H1 (cell line): ENCODE measurements around the gene TXLNB. TPM values are rescaled to one million over a fixed set of nuclear protein-coding genes. Genes with fewer than 3 reads are reported as not detected.

Experiments used
- CTCF ChIA-PET: fragments of 300-600 bp; sonication (Branson Sonifier 250); formaldehyde crosslinking; loops from one replicate; lab custom pipeline; 2021; ENCODE audit not compliant: partially characterized antibody; lab: Charles Lee
- POLR2A ChIA-PET: fragments of 300-600 bp; sonication (Branson Sonifier 250); formaldehyde crosslinking; loops from one replicate; lab custom pipeline; 2021; ENCODE audit warnings: inconsistent platforms; ENCODE audit not compliant: partially characterized antibody; lab: Charles Lee
- DNase-seq, 2 experiments: peaks; one replicate each; pipeline versions ENCODE4 v3.0.0 to v3.0.0-alpha.2; 2010 to 2022; ENCODE audit warnings: low spot score in 2 of 2, low read depth in 1 of 2, mixed read lengths in 1 of 2
- FAIRE-seq: peaks from 2 replicates; lab custom pipeline; 2011; peaks lifted over from hg19 to GRCh38; lab: Jason Lieb, UNC
- H2AFZ ChIP-seq: 2 replicates; pipeline ENCODE4 v1.8.1; 2012; ENCODE audit warnings: low read length, inconsistent platforms
- H2AK5ac ChIP-seq: 2 replicates; pipeline ENCODE4 v1.6.1; 2013; ENCODE audit warnings: low read depth, low read length
- H2BK120ac ChIP-seq: replicated peaks from 2 replicates; pipeline ENCODE3; 2013; ENCODE audit warnings: low read depth, low read length, inconsistent platforms
- H2BK12ac ChIP-seq: 2 replicates; pipeline ENCODE4 v1.6.1; 2013; ENCODE audit warnings: low read depth, low read length
- H2BK15ac ChIP-seq: 2 replicates; pipeline ENCODE4 v1.6.1; 2013; ENCODE audit warnings: low read length
- H2BK20ac ChIP-seq: 2 replicates; pipeline ENCODE4 v1.6.1; 2013; ENCODE audit warnings: low read length
- H2BK5ac ChIP-seq: 2 replicates; pipeline ENCODE4 v1.6.1; 2013; ENCODE audit warnings: low read depth, low read length
- H3K14ac ChIP-seq: 2 replicates; pipeline ENCODE4 v1.6.1; 2013; ENCODE audit warnings: inconsistent platforms; ENCODE audit not compliant: insufficient read length
- H3K18ac ChIP-seq: 2 replicates; pipeline ENCODE4 v1.6.1; 2013; ENCODE audit warnings: low read length; ENCODE audit errors: extremely low read depth
- H3K23ac ChIP-seq: 2 replicates; pipeline ENCODE4 v1.6.1; 2013; ENCODE audit warnings: inconsistent platforms; ENCODE audit not compliant: insufficient read length
- H3K23me2 ChIP-seq: 2 replicates; pipeline ENCODE4 v1.6.1; 2013; ENCODE audit warnings: low read depth, low read length
- H3K27ac ChIP-seq: 2 replicates; pipeline ENCODE4 v1.6.1; 2011; ENCODE audit warnings: low read depth, low read length, inconsistent platforms
- H3K27me3 ChIP-seq, 4 experiments: replicated peaks in 1 of 4; 1 replicate in 1 of 4; 2 replicates in 3 of 4; pipeline versions ENCODE4 v1.6.1 to v1.8.1; 2011 to 2013; ENCODE audit warnings: low read length in 3 of 4, mild to moderate bottlenecking in 3 of 4, inconsistent platforms in 2 of 4, mixed read lengths in 2 of 4, moderate library complexity in 1 of 4; ENCODE audit not compliant: control insufficient read depth in 3 of 4, insufficient read depth in 3 of 4; ENCODE audit errors: extremely low read depth in 1 of 4
- H3K36me3 ChIP-seq, 4 experiments: 2 replicates each; pipeline versions ENCODE4 v1.6.1 to v1.8.1; 2011 to 2013; ENCODE audit warnings: mild to moderate bottlenecking in 4 of 4, low read length in 3 of 4, moderate library complexity in 2 of 4, control low read depth in 1 of 4, inconsistent platforms in 1 of 4; ENCODE audit not compliant: insufficient read depth in 4 of 4, control insufficient read depth in 2 of 4
- H3K4ac ChIP-seq: replicated peaks from 2 replicates; pipeline ENCODE3; 2013; ENCODE audit warnings: low read length, low read depth, mixed read lengths, inconsistent platforms; ENCODE audit not compliant: insufficient read length
- H3K4me1 ChIP-seq, 4 experiments: replicated peaks in 1 of 4; 1 replicate in 1 of 4; 2 replicates in 3 of 4; pipeline versions ENCODE4 v1.6.1 to v1.8.1; 2011 to 2013; ENCODE audit warnings: low read length in 3 of 4, inconsistent platforms in 2 of 4, mixed read lengths in 1 of 4; ENCODE audit not compliant: insufficient read depth in 4 of 4, control insufficient read depth in 3 of 4
- H3K4me2 ChIP-seq, 2 experiments: 2 replicates each; pipeline versions ENCODE4 v1.6.1 to v1.8.1; 2011 to 2013; ENCODE audit warnings: low read depth in 2 of 2, low read length in 2 of 2, control low read depth in 1 of 2, inconsistent platforms in 1 of 2, mild to moderate bottlenecking in 1 of 2; ENCODE audit not compliant: insufficient read depth in 1 of 2
- H3K4me3 ChIP-seq, 4 experiments: fragments of 200-600, 300-600 bp in 1 of 4; sonication (generic), shearing (Covaris generic), sonication (Bioruptor Twin) in 1 of 4; 2 replicates each; pipeline versions ENCODE4 v1.5.1 to v1.8.1; 2011 to 2016; ENCODE audit warnings: low read length in 4 of 4, low read depth in 3 of 4, control low read depth in 2 of 4, inconsistent platforms in 2 of 4, mild to moderate bottlenecking in 2 of 4, mixed read lengths in 1 of 4, moderate library complexity in 1 of 4; ENCODE audit not compliant: insufficient read depth in 2 of 4; ENCODE audit errors: extremely low read depth in 1 of 4
- H3K56ac ChIP-seq: replicated peaks from 2 replicates; pipeline ENCODE3; 2013; ENCODE audit warnings: low read depth, mild to moderate bottlenecking, mixed read lengths, low read length, inconsistent platforms; ENCODE audit not compliant: insufficient read length
- H3K79me1 ChIP-seq: 2 replicates; pipeline ENCODE4 v1.6.1; 2013; ENCODE audit warnings: low read depth, low read length, control low read depth
- H3K79me2 ChIP-seq, 2 experiments: 2 replicates each; pipeline versions ENCODE4 v1.6.1 to v1.8.1; 2012 to 2013; ENCODE audit warnings: low read length in 2 of 2, mild to moderate bottlenecking in 2 of 2, inconsistent platforms in 1 of 2; ENCODE audit not compliant: insufficient read depth in 2 of 2, control insufficient read depth in 1 of 2
- H3K9ac ChIP-seq, 4 experiments: replicated peaks in 1 of 4; 1 replicate in 1 of 4; 2 replicates in 3 of 4; pipeline versions ENCODE4 v1.6.1 to v1.8.1; 2011 to 2013; ENCODE audit warnings: low read depth in 3 of 4, low read length in 3 of 4, control low read depth in 2 of 4, mild to moderate bottlenecking in 2 of 4, moderate library complexity in 2 of 4, inconsistent platforms in 1 of 4; ENCODE audit errors: extremely low read depth in 1 of 4
- H3K9me3 ChIP-seq, 2 experiments: 2 replicates each; pipeline versions ENCODE4 v1.6.1 to v1.8.1; 2012 to 2013; ENCODE audit warnings: mild to moderate bottlenecking in 2 of 2, moderate library complexity in 2 of 2, control low read depth in 1 of 2, inconsistent platforms in 1 of 2, low read depth in 1 of 2, low read length in 1 of 2, mixed read lengths in 1 of 2; ENCODE audit not compliant: insufficient read depth in 2 of 2
- H4K20me1 ChIP-seq, 2 experiments: replicated peaks in 1 of 2; 2 replicates each; pipeline versions ENCODE3 to v1.8.1; 2011 to 2013; ENCODE audit warnings: inconsistent platforms in 2 of 2, low read length in 2 of 2, mild to moderate bottlenecking in 1 of 2; ENCODE audit not compliant: insufficient read depth in 2 of 2, control insufficient read depth in 1 of 2
- H4K5ac ChIP-seq: 2 replicates; pipeline ENCODE4 v1.6.1; 2013; ENCODE audit warnings: low read length, low read depth, mixed read lengths, inconsistent platforms; ENCODE audit not compliant: insufficient read length
- H4K8ac ChIP-seq: 2 replicates; pipeline ENCODE4 v1.8.0; 2013; ENCODE audit warnings: mild to moderate bottlenecking, moderate library complexity, low read length, inconsistent platforms; ENCODE audit not compliant: insufficient read depth; ENCODE audit errors: extremely low read depth
- H4K91ac ChIP-seq: replicated peaks from 2 replicates; pipeline ENCODE3; 2013; ENCODE audit warnings: low read length, mixed read lengths, inconsistent platforms; ENCODE audit not compliant: insufficient read length
- ATF2 ChIP-seq: IDR thresholded peaks from 2 replicates; pipeline ENCODE4 v1.6.1; 2012; ENCODE audit warnings: low read length, inconsistent platforms
- BACH1 ChIP-seq: IDR thresholded peaks from 2 replicates; pipeline ENCODE4 v1.6.1; 2012; ENCODE audit warnings: low read length, improper control_type of control experiment
- BRCA1 ChIP-seq: IDR thresholded peaks from 2 replicates; pipeline ENCODE4 v1.6.1; 2012; ENCODE audit warnings: low read depth, low read length, improper control_type of control experiment
- CBX5 ChIP-seq: fragments of 300-800, 300-1000 bp; sonication (generic); IDR thresholded peaks from 2 replicates; pipeline ENCODE4 v1.7.1; 2016; ENCODE audit warnings: antibody characterized with exemption, low read length, low read depth
- EP300 ChIP-seq, 2 experiments: IDR thresholded peaks; 1 replicate in 1 of 2; 2 replicates in 1 of 2; pipeline ENCODE4 v1.6.1; 2011 to 2012; ENCODE audit warnings: low read depth in 2 of 2, low read length in 2 of 2, mild to moderate bottlenecking in 2 of 2, borderline replicate concordance in 1 of 2, inconsistent platforms in 1 of 2, moderate library complexity in 1 of 2
- JUN ChIP-seq: IDR thresholded peaks from 2 replicates; pipeline ENCODE4 v1.6.1; 2011; ENCODE audit warnings: low read depth, mild to moderate bottlenecking, improper control_type of control experiment, low read length
- NANOG ChIP-seq: IDR thresholded peaks from 2 replicates; pipeline ENCODE4 v1.6.1; 2011; ENCODE audit warnings: low read length, low read depth, mild to moderate bottlenecking, inconsistent platforms; ENCODE audit not compliant: insufficient read depth, poor library complexity, severe bottlenecking
- RFX5 ChIP-seq: IDR thresholded peaks from 2 replicates; pipeline ENCODE4 v1.6.1; 2011; ENCODE audit warnings: low read depth, low read length, improper control_type of control experiment, borderline replicate concordance
- SIN3A ChIP-seq, 2 experiments: IDR thresholded peaks in 1 of 2; conservative IDR thresholded peaks in 1 of 2; 2 replicates each; pipeline ENCODE4 v1.6.1; 2011 to 2012; ENCODE audit warnings: low read length in 2 of 2, improper control_type of control experiment in 1 of 2, low read depth in 1 of 2, mild to moderate bottlenecking in 1 of 2
- SIRT6 ChIP-seq: IDR thresholded peaks from one replicate; pipeline ENCODE4 v1.7.1; 2012; ENCODE audit warnings: low read length, inconsistent platforms
- SP1 ChIP-seq: IDR thresholded peaks from 2 replicates; pipeline ENCODE4 v1.6.1; 2011; ENCODE audit warnings: low read depth, low read length
- SP4 ChIP-seq: IDR thresholded peaks from 2 replicates; pipeline ENCODE4 v1.6.1; 2012; ENCODE audit warnings: low read length, inconsistent platforms
- TAF7 ChIP-seq: optimal IDR thresholded peaks from 2 replicates; pipeline ENCODE3; 2011; ENCODE audit warnings: low read depth, mild to moderate bottlenecking, inconsistent platforms, low read length, moderate library complexity, borderline replicate concordance
- YY1 ChIP-seq: IDR thresholded peaks from 2 replicates; pipeline ENCODE4 v1.6.1; 2011; ENCODE audit warnings: low read depth, mild to moderate bottlenecking, low read length
- polyA plus RNA-seq, 7 experiments: library from polyadenylated mRNA; depleted of rRNA in 3 of 7; stranded (reverse) in 5 of 7; unstranded in 2 of 7; fragments of >200 nt in 5 of 7; fragments of 200-250 nt in 2 of 7; gene quantifications; 1 replicate in 5 of 7; 2 replicates in 1 of 7; 4 replicates in 1 of 7; pipeline versions ENCODE4 v1.2.1 to v1.2.3, GENCODE V29; 2011 to 2013; ENCODE audit warnings: missing spikeins in 2 of 7, mixed read lengths in 2 of 7
- total RNA-seq: library from RNA; stranded (reverse); fragmentation: NEBNext Ultra II Directional; extraction: Animal tissue kit (Norgen Biotek cat#: 25700); gene quantifications from 2 replicates; pipeline ENCODE4 v1.2.1, GENCODE V29; 2021

Gene TXLNB
- total and polyA plus RNA-seq, 2 of the 8 experiments (the other 6 are each of a cell fraction or from before 2014, with no cell fraction given): 0.05 to 0.17 TPM

- Histone ChIP-seq H4K8ac (no peak overlapping the region), H2AFZ (no peak overlapping the region), H3K79me2 (no peaks in the 10 kb centered on the region), H3K4me2 (no peak overlapping the region), H3K4me3 (no peak overlapping the region), H4K5ac (no peak overlapping the region), H3K9me3 (no peaks in the 10 kb centered on the region), H2BK120ac (no peak overlapping the region), H3K27me3 (no peaks in the 10 kb centered on the region), H3K23ac (no peak overlapping the region), H3K4ac (no peak overlapping the region), H3K56ac (no peak overlapping the region), H4K20me1 (no peaks in the 10 kb centered on the region), H3K23me2 (0 out of 2 replicates have a peak, but pooled peaks cover 2% of the 10 kb centered on the region), H3K36me3 (no peaks in the 10 kb centered on the region), H4K91ac (no peak overlapping the region), H2BK15ac (no peak overlapping the region), H3K27ac (no peak overlapping the region), H2AK5ac (no peak overlapping the region), H2BK12ac (no peak overlapping the region), H2BK20ac (no peak overlapping the region), H2BK5ac (no peak overlapping the region), H3K14ac (no peak overlapping the region), H3K4me1 (peaks cover 0 to 4% (median 2%) of the 10 kb centered on the region in 4 experiments; a peak in 3 of 7 replicates), H3K9ac (no peak overlapping the region), H3K18ac (no peak overlapping the region), H3K79me1 (no peaks in the 10 kb centered on the region)
- FAIRE-seq (no peak), DNase-seq (no peak)
- ChIA-PET POLR2A (interaction anchor here (2.3 kb wide), 1 partner anchor 12 kb away, joined by 13 read pairs; no protein-coding TSS in a partner anchor), CTCF (interaction anchor here (1.1 to 2.3 kb wide), 4 partner anchors 12 to 106 kb away, joined by 3 to 7 read pairs (median 3); no protein-coding TSS in a partner anchor)
- TF ChIP-seq YY1: no peak
- TF ChIP-seq BACH1: no peak
- TF ChIP-seq SP1: no peak
- TF ChIP-seq EP300 (IDR thresholded peaks at IDR 0.05; ENCODE audit: borderline replicate concordance in 1 of 2, low read depth in 2 of 2, low read length in 2 of 2): no peak
- no peak for TF ChIP-seq JUN
- TF ChIP-seq CBX5: no peak
- TF ChIP-seq BRCA1: no peak
- TF ChIP-seq SIRT6: no peak
- TF ChIP-seq RFX5: no peak
- no peak for TF ChIP-seq TAF7
- TF ChIP-seq ATF2: no peak
- TF ChIP-seq SIN3A (conservative IDR thresholded peaks at IDR 0.05 in 1 of 2, IDR thresholded peaks at IDR 0.05 in 1 of 2; ENCODE audit: low read depth in 1 of 2, low read length in 2 of 2): no peak
- no peak for TF ChIP-seq SP4
- no peak for TF ChIP-seq NANOG
These were observed 33.3 kb upstream of the TXLNB start for GRCh38 chr6:139325125-139325524.
